GM18870 (cell line): ENCODE measurements around the gene PTK7.

ENCODE experiments used
- ATAC-seq: cut with Tn5 transposase; IDR thresholded peaks from one replicate; pipeline ENCODE4 v1.9.1; 2021; ENCODE audit warnings: moderate library complexity; ENCODE audit not compliant: unreplicated experiment

PTK7 gene

DNA sequence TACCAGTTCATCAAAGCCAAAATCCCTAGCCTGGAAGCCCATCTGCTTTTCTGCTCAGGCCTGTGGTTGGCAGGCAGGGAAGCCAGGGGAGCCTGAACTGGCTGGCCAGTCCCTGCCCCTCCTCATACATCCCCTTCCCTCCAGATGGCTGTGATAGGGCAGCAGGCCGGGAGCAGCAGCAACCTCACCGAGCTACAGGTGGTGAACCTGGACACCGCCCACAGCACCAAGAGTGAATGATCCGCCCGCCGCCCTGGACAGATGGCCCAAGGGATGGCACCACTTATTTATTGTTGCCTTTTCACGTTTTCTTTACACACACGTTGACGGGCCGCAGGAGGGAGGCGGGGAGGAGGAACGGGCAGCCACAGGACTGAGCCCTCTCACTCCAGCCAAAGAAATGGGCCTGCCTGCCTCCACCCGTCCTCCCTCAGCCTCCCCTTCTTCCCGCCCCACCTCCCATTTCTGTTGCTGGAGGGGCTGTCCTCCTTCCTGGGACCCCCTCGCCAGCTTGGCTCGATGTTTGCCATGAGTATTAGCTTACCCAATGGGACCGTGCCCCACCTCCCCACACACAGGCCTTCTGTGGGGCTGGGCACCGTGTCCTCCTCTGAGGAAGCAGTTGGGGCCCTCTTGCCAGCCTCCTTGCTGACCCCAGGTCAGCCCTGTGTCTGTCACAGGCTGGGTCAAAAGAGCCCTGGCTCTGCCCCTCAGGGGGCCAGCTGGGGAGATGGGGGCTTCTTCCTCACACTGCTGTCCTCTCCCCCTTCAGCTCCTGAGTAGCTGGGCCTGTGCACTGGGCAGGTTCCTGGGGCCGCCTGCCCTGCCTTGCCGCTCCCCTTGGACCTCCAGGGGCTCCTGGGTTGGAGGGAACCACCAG lies 103.1 kb downstream of the PTK7 start:
- no peak for ATAC-seq

DNA sequence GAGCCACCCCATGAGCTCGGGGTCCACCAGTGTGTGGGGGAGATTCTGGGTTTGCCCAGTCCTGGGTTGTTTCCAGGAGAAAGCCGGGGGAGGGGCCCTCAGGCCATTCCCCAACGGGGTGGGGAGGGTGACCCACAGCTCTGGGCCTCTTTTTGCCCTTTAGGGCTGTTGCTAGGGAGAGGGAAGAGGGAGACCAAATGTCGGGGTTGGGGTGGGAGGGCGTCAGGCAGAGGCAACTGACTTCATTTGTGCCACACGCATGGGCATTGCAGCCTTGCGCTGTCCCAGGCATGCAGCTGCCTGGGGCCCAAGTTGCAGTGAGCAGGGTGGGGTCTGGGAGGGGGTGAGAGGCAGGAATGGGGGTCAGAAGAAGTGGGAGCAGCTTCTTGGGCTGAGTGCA lies 103.9 kb downstream of the PTK7 start:
- ATAC-seq: no peak

DNA sequence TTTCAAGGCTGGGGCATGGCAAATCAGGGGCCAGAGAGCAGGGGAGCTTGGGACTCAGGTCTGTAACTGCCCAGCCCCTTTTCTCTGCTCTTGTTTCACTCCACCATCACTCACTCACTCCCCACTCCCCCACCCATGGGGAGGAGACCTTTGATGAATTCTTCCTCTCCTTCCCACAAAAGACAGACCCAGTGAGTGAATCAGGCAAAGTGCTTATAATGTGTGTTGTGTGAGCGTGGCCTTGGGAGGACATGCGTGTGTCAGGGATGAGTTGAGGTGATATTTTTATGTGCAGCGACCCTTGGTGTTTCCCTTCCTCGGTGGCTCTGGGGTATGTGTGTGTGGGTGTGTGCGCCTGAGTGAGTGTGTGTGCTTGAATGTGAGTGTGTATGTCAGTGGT lies 104.9 kb downstream of the PTK7 start:
- no peak for ATAC-seq

DNA sequence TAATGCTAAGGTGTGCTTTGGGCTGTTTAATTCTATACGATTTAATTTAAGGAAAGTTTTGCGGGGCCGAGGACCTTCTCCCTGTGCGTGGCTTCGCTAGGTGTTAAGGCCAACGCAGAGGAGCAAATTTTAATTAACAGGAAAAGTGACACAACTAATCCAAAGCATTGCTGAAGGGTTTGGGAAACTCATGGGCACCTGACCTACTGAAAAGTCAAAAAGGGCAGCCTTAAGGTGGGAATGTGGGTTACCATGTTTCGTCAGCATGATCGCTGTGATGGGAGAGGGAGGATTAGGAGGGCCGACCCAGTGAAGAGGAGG lies 105.5 kb downstream of the PTK7 start:
- no peak for ATAC-seq

DNA sequence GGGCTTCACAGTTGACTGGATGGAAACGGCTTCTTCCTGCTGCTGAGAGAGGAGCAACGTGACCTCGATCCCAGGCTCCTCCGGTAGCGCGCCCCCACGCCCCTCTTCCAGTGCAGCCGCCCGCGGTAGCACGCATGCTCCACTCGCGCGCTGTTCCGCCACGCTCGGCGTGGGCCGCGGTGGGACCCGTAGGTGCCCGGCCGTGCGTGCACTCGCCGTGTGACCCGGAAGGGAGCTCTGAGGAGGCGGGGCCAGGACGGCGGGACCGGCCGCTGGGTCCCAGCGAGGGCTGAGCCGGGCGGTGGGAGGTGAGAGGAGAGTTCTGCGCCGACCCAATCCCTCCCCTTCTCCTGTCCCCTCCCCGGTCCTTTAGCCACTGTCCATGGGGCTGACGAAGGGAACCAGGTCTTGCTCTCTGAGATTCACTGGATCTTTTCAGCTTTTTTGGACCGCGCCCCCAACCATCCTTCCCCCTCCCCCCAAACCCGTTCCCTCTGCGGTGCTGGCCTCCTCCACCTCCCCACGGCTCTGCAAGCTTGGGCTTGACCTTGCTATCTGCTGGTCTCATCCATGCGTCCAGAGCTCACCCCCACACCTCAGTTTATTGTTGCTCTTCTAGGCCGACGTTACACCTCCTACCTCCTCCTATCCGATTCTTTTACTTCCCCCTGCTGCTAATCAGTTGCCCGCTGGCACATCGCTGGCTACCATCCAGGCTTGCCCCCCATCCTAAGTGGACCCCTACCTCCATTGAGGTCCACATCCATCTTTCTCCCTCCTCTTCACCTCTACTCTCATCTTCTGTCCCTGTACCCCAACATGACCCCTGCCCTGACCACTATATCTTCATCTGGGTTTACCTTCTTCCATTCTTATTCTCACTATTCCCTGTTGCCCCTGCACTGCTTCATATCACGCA lies 106.1 kb downstream of the PTK7 start, which contains the start of gene CUL9:
Gene CUL9, plus strand, starts transcription at position 255 of the 919 bp plus-strand sequence. CDS start 2,115 bp downstream, outside the sequence.
- no peak for ATAC-seq

DNA sequence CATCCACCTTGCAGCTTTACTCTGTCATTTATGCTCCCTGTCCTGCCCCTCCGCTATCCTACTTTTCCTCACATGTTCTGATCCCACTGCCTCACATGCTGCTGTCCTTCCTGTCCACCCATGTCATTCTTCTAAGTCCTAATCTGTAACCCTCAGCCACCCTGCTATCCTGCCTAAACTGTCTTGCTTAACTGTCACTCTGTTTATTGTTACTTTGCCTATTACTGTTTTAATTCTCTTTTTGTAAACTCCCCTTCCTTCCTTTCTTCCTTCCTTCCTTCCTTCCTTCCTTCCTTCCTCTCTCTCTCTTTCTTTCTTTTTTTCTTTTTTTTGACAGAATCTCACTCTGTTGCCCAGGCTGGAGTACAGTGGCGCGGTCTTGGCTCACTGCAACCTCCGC lies 107.3 kb downstream of the PTK7 start:
- ATAC-seq: no peak

DNA sequence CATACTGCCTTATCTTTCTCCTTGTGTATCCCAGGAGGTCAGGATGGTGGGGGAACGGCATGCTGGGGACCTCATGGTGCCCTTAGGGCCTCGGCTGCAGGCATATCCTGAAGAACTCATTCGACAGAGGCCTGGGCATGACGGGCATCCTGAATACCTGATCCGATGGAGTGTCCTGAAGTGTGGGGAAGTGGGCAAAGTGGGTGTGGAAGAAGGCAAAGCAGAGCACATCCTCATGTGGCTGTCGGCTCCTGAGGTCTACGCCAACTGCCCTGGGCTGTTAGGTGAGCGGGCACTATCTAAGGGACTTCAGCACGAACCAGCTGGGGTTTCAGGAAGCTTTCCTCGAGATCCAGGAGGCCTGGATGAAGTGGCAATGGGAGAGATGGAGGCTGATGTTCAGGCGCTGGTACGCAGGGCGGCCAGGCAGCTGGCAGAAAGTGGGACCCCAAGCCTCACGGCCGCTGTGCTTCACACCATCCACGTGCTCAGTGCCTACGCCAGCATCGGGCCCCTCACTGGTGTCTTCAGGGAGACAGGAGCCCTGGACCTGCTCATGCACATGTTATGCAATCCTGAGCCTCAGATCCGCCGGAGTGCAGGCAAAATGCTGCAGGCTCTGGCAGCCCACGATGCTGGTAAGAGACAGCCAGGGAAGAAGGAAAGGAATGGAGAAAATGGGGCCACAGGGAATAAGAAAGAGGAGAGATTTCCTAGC lies 108.3 kb downstream of the PTK7 start:
- ATAC-seq: no peak

DNA sequence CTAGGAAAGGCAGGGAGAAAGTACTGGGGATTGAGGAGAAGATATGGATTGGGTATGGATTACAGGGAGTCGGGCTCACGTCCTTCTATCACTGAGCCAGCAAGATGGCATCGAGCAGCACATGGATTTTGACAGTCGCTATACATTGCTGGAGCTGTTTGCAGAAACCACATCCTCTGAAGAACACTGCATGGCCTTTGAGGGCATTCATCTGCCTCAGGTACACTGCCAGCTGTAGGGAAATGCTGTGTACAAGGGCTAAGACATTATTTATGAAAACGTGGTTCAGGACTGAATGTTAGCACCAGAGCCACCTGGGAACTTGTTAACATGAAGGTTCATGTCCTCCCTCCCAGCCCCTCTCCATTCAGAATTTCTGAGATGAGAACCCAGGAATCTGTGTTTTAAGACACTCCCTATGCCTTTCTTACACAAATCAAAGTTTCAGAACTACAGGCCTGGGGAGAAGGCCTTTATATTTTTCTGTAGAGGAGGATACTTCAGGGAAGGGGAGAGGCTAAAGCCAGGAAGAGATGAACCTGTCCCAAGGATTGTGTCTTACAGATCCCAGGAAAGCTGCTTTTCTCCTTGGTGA lies 109.4 kb downstream of the PTK7 start:
- no peak for ATAC-seq

DNA sequence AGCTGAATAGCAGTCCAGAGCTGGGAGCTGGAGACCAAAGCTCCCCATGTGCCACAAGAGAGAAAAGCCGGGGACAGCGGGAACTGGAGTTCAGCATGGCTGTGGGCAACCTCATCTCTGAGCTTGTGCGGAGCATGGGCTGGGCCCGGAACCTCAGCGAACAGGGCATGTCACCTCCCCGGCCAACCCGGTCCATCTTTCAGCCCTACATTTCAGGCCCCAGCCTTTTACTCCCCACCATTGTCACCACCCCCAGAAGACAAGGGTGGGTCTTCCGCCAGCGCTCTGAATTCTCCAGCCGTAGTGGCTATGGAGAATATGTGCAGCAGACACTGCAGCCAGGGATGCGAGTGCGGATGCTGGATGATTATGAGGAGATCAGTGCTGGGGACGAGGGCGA lies 109.9 kb downstream of the PTK7 start:
- no peak for ATAC-seq

DNA sequence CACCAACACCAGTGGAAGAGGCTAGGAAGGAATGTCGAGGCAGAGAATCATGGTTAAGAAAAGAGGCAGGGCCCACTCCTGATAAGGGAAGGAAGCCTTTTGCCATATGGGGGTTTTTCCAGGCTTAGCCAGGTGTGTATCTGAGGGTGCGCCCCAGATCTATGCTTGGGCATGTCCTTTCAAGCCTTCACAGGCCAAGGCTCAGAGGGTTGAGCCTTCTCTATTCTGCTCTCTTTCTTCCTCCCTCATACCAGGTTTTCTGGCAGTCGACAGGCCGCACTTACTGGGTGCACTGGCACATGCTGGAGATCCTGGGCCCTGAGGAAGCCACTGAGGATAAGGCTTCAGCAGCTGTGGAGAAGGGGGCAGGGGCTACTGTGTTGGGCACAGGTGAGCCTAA lies 110.6 kb downstream of the PTK7 start:
- ATAC-seq: no peak

DNA sequence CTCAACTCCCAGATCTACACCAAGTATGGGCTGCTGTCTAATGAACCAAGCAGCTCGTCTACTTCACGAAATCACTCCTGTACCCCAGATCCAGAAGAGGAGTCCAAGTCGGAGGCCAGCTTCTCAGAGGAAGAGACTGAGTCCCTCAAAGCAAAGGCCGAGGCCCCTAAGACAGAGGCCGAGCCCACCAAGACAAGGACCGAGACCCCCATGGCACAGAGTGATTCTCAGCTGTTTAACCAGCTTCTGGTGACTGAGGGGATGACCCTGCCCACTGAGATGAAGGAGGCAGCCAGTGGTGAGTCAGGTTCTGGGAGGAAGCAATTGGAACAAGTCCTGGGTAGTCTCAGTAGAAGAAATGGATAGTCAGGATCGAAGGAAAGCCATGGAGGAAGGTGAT lies 111.7 kb downstream of the PTK7 start:
- ATAC-seq: no peak

DNA sequence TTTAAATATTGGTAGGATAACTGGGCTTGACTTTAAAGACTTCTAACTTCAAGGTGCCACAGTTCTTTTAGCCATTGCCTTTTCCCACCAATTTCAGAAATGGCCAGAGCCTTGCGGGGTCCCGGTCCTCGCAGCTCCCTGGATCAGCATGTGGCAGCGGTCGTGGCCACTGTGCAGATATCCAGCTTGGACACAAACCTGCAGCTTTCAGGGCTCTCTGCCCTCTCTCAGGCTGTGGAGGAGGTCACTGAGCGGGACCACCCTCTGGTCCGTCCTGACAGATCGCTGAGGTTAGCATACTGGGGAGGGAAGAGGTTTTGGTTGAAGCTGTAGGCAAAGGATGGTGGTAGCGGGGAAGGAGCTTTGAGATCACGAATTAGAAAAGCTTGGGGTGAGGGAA lies 112.3 kb downstream of the PTK7 start:
- ATAC-seq: no peak

DNA sequence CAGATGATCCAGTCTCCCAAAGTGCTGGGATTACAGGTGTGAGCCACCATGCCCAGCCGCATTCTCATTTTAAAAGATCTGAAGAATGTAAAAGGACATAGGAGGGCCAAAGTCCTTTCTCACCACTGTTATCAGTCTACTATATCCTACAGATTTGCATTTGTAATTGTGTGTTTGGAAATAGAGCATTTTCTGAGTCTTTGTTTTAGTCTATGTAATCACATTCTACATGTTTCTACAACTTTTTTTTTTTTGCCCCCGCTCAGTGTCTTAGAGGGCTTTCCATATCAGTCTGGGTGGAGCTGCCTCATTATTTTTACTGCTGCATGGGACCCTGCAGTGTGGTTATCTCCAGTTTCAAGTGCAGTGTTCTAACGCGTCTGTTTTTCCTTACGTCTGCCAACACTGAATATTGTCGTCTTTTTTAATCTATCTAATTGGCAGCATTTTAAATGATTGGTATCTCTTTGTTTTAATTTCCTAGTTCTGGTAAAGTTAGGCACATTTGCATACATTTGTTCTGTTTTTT lies 113.7 kb downstream of the PTK7 start:
- no peak for ATAC-seq

DNA sequence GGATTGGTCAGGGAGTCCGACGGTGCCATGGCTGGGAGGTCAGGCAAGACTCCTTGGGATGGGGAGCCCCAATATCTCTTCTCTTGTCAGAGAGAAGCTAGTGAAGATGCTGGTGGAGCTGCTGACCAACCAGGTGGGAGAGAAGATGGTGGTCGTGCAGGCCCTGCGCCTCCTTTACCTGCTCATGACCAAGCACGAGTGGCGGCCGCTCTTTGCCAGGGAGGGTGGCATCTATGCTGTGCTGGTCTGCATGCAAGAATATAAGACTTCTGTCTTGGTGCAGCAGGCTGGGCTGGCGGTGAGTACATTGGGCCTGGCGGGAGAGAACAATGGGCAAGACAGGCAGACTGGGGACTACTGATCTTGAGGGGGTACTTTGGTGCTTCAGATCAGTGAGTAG lies 116.8 kb downstream of the PTK7 start:
- no peak for ATAC-seq

DNA sequence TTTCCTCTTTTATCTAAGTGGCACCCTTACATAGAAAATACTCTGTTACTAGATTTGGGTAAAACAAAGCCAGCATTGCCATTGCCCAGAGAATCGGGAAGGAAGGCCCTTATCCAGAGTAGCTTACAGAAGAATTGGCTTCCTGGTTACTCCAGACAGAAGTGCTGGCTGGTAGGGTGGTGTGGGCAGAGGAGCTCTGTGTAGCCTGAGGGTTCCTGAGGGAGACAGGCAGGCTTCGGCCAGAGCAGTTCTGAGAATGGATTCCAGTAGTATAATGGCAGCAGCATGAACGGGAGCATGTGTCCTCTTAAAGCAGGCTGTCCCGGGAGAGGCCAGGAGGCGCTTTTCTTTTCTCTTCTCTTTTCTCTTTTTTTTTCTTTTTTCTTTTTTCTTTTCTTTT lies 117.8 kb downstream of the PTK7 start:
- ATAC-seq: no peak

DNA sequence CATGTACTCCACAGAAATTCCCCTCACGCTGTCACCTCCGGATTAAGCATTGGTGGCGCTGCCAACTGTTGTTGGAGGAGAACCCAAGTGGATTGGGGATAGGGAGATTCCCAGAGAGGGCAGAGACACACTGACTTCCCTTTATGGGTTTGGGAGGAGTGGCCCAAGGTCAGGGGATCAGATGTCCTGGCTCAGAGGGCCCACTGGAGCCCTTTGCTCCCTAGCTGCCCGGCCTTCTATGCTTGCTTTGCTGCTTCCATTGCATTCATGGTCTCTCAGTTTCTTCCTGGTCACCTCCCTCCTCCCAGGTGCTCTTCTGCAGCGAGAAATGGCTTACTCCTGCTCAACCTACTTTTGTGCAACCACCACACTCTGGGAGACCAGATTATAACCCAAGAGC lies 120.2 kb downstream of the PTK7 start:
- ATAC-seq: no peak

DNA sequence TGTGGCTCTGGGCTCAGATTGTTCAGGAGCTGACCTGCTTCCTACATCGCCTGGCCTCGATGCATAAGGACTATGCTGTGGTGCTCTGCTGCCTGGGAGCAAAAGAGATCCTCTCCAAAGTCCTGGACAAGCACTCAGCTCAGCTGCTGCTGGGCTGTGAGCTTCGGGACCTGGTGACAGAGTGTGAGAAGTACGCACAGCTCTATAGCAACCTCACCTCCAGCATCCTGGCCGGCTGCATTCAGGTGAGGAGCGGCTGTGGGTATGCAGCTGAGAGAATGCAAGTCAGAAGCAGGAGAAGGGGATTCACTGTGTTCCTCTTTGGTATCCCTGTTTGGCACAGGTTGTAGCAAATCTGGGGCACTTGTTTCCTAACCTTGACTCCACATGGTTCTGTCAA lies 123.8 kb downstream of the PTK7 start:
- no peak for ATAC-seq

DNA sequence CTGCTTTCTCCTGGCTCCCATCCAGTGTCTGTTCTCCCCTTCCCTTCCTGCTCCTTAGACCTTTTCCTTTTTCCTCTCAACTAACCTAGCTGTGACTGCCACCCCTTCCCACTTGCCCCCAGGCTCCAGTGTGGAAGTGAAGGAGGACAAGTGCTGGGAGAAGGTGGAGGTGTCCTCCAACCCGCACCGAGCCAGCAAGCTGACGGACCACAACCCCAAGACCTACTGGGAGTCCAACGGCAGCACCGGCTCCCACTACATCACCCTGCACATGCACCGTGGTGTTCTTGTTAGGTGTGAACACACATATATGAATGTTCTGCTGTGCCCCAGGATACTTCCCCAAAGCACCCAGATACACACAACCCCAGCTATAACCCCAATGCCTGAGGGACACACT lies 124.4 kb downstream of the PTK7 start:
- no peak for ATAC-seq

DNA sequence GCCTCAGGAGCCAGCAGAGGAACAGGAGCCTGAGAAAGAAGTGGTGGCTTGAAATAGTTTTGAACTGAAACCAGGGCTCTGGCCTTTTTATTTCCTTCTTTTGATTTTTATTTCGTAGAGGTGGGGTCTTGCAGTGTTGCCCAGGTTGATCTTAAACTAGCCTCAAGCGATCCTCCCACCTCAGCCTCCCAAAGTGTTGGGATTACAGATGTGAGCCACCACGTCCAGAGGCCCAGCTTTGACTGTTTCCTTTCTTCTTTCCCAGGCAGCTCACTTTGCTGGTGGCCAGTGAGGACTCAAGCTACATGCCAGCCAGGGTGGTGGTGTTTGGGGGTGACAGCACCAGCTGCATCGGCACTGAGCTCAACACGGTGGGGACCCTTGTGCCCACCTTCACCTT lies 126.3 kb downstream of the PTK7 start:
- no peak for ATAC-seq

DNA sequence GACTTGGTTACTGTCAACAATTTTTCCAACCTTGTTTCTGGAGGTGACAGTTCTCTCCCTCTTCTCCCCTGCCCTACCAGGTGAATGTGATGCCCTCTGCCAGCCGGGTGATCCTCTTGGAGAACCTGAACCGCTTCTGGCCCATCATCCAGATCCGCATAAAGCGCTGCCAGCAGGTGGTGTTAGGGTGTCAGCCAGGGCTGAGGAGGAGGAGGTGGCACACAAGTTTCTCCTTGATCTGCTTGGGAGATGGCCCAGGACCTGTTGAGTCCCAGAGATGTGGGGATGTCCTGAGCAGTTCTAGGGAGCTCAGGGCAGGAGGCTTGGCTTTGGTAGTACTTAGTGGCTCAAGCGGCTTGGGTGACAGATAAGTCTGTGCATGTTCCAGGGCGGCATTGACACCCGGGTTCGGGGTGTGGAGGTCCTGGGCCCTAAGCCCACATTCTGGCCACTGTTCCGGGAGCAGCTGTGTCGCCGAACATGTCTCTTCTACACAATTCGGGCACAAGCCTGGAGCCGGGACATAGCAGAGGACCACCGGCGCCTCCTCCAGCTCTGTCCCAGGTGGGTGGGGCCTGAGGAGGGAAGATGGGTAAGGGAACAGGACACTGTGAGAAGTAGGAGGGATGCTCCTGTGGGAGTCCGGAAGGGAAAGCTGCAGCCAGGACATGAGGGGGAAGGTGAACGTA lies 127.1 kb downstream of the PTK7 start:
- no peak for ATAC-seq
